GDM1 (cell line): Measurements from ENCODE around the gene HSD17B8.
"Not testable (repeated sequence)": the region's sequence is repeated elsewhere in the genome, so short reads cannot be mapped to it uniquely, and the experiment has no call there.

Experiments
- DNase-seq: peaks from one replicate; lab custom pipeline; 2025; lab: John Stamatoyannopoulos, UW

The HSD17B8 gene

DNA sequence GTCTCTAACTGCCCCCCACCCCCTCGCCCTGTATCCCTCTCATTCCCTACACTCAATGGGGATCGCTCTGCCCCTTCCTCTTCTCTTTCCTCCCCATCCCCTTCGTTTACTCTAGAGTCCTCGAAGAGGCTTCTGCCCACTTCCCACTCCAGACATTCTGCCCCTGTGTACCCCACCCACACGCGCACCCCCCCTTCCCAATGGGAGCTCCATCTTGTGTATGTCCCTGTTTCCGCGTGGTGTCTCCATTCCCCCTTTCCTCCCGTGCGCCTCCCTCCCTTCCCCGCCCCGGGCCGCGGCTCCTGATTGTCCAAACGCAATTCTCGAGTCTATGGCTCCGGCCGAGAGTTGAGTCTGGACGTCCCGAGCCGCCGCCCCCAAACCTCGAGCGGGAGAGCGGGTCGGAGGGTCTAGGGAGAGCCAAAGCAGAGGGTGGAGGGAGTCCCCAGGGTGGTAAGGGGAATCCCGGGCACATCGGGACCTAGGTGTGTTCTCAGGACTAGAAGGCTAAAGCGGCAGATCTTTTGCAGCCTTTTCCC is 3.2 kb downstream of the HSD17B8 start:
- no peak for DNase-seq

DNA sequence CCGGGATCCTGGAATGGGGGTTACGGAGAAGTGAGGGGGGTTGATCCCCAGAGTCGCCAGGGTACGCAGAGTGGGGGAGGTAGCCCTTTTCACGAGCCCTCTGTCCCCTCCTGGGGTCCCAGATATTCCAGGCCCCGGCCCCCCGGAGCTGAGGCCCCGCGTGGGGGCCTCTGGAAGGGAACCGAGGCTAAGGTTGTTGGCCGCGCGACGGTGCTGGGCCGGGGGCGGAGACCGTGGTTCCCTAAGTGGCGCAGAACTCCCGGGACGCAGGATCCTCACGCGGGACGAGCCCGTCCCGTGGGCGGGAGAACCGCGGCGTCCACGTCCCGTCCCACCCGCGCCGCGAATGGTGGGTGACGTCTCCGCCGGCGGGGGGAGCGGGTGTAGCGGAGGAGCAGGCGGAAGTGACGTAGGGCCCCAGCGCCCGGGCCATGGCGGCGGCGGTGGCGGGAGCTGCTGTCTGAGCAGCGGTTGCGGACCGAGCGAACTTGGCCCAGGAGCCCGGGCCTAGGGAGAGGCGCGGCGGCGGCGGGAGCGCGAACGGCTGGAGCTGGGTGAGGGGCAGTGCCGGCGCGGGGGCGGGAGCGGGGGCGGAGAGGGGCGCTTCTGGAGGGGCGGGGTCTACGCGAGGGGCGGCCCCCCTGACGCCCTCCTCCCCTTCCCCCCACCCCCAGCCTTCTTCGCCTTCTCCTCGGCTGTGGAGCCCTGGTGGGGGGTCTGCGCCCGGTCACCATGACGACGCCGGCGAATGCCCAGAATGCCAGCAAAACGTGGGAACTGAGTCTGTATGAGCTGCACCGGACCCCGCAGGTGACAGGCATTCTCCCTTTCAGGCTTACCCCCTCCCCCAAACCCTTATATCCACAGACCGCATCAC is 3.9 kb downstream of the HSD17B8 start, which contains the start of gene RING1:
TSS of gene RING1 (plus strand) at position 410 of the 877 bp plus-strand sequence. CDS start at position 733, 323 bp downstream.
- peak; percentile 79 for DNase-seq

DNA sequence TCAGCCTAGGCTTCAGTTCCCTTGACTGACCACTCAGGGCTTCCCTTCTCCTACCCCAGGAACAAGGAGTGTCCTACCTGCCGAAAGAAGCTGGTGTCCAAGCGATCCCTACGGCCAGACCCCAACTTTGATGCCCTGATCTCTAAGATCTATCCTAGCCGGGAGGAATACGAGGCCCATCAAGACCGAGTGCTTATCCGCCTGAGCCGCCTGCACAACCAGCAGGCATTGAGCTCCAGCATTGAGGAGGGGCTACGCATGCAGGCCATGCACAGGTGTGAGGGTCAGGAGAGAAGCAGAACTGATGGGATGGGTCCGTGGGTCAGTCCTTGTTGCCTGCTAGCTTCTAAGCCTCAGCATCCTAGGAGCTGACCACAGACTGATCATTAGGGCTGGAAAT is 5.4 kb downstream of the HSD17B8 start:
- DNase-seq, result no peak

DNA sequence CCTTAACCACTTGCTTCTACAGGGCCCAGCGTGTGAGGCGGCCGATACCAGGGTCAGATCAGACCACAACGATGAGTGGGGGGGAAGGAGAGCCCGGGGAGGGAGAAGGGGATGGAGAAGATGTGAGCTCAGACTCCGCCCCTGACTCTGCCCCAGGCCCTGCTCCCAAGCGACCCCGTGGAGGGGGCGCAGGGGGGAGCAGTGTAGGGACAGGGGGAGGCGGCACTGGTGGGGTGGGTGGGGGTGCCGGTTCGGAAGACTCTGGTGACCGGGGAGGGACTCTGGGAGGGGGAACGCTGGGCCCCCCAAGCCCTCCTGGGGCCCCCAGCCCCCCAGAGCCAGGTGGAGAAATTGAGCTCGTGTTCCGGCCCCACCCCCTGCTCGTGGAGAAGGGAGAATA is 6.7 kb downstream of the HSD17B8 start:
- DNase-seq, result no peak

DNA sequence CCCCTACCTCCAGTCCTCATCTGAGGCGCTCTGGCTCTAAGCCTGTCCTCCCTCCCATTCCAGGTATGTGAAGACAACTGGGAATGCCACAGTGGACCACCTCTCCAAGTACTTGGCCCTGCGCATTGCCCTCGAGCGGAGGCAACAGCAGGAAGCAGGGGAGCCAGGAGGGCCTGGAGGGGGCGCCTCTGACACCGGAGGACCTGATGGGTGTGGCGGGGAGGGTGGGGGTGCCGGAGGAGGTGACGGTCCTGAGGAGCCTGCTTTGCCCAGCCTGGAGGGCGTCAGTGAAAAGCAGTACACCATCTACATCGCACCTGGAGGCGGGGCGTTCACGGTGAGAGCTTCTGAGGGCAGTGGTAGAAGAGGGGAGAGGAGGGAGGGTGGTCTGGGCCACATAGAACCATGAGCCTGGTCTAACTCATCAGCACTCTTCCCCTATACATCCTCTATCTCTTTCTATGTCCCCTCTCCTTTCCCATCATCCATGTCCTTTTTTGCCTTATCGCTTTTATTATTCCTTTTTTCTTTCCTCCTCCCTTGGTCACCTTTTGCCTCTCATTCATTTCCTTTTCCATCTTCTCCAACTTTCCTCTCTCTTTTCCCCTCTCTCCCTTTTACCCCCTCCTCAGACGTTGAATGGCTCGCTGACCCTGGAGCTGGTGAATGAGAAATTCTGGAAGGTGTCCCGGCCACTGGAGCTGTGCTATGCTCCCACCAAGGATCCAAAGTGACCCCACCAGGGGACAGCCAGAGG is 7.4 kb downstream of the HSD17B8 start:
- DNase-seq, result no peak

DNA sequence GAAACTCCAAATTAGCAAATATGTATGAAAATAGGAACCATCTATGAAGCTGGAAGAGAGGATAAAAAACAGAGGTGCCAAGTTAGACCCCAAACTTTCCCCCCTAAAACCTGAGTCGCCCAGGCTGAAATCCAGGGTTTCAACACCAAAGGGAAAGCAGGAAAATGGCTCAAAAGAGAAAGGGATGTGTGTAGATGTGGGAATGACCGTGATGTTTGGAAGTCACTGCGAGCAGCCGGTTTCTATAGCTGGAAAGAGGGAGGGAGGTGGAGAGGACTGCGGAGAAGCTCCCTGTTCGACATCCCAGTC is 8.4 kb downstream of the HSD17B8 start:
- DNase-seq, result no peak

DNA sequence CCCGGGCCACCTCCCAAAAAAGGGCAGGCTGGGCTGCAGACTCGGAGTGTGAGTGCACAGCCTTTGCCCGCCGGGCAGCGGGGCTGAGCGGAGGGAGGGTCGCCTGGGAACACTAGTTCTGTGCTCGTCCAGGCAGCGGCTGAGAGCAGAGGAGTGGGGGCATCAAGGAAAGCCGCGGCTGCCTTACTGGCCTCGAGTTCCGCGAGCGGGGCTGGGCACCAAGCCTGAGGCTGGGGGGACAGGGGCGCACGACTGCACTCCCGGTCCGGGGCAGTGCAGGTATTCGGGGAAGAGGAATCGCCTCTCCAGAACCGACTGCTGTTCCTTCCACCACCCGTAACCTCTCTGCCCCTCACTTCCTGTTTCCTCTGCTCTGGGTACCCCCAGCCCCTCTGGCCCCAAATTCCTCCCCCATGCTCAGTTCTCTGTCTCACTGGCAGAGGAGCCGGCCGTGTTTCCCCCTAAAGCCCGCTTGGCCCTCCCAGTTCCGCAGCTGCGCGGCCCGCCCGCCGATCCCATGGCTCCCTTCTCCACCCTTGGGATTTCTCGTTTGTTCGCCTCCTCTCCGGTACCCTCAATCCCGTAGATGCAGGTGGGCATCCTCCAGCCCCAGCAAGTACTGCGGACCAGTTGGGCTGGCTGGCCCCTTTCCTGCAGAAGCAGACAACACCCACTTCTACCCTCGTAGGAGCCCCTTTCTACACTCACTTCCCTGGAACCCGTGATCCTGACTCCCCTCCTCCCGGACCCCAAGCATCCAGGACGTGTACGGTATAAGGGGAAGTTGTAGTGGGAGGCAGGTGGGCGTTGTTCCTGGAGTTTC is 8.9 kb downstream of the HSD17B8 start:
- DNase-seq, result no peak

DNA sequence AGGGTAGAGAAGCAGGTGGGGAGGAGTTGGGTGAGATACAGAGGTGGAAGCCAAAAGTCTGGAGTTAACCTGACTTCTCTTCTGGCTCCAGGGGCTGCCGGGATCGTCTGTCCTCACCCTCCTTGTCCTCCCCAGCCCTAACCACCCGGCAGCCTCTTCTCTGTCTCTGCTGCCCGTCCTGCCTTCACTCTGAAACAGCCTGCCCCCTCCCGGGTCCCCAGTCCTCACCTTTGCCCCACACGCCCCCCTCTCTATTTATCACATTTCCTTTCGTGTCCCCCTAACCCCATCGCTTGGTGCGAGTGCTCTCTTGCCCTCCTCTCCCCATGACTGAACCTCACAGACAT is 9.5 kb downstream of the HSD17B8 start:
- no peak for DNase-seq

DNA sequence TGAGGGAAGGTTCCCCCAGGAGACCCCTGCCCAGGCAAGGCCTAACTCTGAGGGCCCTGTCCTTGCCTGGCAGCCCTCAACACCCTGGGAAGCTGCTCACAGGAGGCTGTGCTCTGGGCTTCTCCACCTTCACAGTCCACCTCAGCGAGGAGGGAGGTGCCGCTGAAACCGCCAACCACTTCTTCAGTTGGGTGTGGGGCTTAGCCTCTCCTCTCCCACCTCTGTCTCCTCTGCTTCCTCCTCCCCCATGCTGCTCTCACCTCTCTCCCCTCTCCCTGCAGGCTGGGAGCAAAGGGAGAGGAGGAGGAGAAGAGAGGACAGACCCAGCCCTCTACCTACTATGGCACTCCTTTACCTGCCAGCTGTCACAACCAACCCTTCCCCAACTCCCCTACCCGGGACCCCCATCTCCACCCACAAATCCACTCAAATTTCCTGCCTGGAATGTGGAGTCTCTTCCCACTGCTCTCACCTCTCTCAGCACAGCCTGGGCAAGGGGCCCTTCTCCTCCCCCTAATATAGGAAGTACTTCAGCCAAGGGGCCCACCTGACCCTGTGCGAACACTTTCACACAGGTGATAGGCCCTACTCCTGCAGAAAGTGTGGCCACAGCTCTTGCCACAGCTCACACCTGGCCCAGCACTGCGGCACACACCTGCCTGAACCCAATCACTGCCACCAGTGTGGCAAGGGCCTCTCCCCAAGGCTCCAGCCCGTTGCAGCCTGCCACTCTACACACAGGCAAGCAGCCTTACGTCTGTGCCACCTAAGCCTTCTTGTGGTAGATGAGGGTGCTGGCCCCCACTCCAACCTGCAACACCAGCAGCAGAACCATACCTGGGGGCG is 11.0 kb downstream of the HSD17B8 start:
- DNase-seq, result no peak

DNA sequence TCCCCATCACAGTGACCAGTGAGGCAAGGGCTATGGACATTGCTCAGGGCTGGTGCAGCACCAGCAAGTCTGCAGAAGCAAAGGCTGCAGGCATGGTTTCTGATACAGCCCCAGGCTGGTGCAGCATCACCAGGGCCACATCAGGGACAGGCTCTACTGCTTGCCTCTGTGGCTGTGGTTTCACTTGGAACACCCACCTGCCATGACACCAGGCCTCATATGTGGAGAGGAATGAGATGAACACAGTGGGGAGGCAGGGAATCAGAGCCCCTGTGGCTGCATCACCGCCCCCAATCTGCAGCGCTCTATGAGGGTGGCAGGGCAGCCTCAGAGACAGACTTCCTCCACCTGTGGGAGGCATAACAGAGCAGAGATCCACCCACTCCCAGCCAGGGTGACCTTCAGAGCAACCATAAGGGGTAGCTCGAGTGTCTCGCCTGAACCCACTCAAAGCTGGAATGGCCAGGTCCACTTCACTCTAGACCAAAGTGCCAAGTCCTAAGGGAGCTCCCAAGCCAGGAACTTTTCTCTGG is 11.7 kb downstream of the HSD17B8 start:
- DNase-seq, result no peak

DNA sequence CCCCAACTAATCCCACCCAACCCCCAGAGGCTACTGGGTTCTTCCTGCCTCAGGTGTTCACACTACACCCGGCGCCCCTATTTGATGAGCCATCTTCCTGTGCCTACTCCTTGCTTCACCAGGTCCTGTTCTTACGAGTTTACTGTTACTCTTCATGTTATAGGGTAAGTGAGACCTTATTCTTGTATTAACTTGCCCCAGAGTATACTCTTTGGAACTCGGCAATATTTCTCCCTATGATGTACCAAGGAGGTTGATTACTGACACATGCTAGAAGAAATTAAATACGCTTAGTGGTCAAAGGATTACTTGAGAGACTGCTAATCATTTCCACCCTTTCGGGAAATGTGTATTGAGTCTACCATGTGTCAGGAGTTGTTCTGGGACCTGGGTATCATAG is 12.8 kb downstream of the HSD17B8 start:
- DNase-seq, result no peak

DNA sequence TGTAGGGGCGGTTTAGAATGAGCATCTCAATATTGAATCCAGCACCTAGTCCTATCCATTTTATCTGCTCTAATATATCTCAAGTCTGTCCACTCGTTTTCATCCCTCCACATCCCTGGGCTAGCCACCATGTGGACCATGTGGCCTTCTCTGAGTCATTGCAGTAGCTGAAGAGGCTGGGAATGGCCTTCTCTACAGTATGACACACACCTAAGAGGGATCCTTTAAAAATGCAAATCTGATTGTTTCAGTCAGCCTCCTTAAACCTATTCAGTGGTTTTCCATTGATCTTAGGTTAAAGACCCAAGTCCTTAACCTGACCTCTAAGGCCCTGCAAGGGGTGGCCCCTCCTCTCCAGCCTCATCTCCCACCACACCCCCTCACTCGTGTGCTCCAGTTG is 13.2 kb downstream of the HSD17B8 start:
- no peak for DNase-seq

DNA sequence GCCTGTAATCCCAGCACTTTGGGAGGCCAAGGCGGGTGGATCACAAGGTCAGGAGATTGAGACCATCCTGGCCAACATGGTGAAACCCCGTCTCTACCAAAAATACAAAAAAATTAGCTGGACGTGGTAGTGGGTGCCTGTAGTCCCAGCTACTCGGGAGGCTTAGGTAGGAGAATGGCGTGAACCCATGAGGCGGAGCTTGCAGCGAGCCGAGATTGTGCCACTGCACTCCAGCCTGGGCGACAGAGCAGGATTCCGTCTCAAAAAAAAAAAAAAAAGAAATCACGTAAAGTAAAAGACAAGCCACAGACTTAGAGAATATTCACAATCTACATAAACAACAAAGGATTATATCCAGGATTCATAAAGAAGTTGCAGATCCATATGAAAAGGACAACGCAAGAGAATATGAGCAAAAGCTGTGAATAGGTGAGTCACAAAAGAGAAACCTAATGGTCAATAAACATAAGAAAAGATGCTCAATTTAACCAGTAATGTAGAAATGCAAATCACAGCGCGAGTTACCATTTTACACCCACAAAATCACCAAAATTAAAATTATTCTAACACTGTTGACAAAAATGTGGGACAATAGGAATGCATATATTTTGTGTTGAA is 22.2 kb downstream of the HSD17B8 start:
- not testable (repeated sequence) for DNase-seq

DNA sequence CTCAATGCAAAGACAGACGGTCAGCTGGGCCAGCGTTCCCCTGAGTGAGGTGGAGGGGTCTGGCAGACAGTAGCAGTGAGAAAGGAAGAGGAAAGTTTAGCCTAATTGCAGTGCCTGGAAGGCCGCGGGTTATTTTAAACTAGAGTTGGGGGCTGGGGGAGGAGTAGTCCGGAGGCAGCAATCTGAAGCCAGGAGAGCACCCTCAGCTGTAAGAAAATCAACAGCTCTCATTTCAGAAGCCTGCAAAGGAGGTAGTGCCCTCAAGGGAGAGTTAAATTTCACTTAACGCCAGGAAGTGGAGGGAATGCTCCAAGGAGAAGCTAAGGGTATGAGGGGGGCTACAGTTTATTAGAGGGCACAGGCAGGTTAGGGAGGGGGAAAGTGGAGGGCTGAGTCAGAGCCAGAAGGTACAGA is 30.8 kb downstream of the HSD17B8 start:
- DNase-seq, result no peak

DNA sequence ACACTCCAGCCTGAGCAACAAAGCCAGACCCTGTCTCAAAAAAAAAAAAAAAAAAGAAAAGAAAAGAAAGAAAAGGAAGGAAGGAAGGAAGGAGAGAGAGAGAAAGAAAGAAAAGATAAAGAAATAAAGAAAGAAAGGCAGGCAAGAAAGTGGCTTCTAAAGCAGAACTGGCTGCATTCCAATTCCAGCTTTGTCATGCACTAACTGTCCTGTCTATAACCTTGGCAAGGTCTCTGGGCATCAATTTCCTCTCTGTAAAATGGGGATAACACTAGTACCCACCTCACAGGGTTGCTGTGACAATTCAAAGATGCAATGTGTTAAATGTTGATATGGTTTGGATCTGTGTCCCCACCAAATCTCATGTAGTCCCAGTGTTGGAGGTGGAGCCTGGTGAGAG is 31.9 kb downstream of the HSD17B8 start:
- DNase-seq, result no peak

DNA sequence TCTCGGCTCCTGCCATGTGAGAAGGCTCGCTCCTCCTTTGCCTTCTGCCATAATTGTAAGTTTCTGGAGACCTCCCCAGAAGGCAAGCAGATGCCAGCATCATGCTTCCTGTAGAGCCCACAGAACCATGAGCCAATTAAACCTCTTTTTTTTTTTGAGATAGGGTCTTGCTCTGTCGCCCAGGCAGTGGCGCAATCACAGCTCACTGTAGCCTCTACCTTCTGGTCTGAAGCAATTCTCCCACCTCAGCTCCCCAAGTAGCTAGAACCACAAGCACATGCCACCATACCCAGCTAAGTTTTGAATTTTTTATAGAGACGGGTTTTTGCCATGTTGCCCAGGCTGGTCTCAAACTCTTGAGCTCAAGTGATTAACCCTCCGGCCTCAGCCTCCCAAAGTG is 32.4 kb downstream of the HSD17B8 start:
- DNase-seq, result no peak

DNA sequence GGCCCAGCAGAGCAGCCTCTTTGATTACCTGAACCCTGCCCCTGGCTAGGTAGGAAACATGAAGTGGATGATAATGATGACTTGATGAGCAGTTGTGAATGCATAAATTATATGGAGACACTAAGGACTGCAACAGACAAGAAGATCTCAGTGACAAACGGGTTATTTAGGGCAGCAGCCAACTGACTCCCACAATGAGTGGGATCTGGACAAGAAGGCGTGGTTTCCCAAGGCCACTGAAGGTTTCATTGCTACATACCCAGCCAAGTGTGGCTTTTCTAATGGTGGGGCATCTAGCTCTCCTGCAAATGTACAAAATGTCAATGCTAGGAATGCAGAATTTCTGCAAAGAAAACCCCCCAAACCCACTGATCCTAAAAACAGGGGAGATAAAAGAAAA is 33.3 kb downstream of the HSD17B8 start:
- no peak for DNase-seq

DNA sequence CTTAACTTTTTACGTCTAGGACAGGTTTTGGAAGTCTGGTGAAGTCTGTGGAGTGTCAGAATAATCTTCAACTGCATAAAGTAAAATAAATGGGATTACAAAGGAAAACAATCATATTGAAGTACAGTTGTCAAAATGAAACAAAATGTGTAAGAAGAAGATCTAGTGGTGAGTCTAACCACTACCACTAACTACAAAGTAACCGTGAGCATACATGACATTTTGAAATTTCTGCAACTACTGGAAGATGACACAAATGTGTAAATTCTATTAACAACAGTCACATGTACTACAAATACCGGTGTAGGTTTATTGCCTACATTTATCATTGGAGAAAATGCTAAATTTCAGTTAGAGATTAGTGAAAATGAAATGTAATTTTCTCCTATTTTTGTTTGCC is 37.5 kb downstream of the HSD17B8 start:
- no peak for DNase-seq

DNA sequence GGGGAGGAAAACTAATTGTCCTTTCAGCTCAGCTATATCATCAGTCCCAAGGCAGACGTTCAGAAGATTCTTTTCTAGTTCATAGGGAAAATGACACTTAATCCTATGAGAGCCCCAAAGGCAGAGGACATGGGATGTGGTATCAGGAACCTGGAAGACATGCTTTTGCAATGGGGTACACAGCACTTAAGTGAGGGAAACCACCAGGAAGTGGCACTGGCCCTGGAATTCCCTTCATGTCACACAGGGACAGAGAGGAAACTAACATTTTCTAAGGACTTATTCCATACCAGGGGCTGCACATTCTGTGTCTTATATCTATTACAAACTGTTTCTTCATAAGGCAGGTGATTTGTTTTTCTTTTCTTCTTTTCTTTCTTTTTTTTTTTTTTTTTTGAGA is 39.0 kb downstream of the HSD17B8 start:
- DNase-seq, result no peak

DNA sequence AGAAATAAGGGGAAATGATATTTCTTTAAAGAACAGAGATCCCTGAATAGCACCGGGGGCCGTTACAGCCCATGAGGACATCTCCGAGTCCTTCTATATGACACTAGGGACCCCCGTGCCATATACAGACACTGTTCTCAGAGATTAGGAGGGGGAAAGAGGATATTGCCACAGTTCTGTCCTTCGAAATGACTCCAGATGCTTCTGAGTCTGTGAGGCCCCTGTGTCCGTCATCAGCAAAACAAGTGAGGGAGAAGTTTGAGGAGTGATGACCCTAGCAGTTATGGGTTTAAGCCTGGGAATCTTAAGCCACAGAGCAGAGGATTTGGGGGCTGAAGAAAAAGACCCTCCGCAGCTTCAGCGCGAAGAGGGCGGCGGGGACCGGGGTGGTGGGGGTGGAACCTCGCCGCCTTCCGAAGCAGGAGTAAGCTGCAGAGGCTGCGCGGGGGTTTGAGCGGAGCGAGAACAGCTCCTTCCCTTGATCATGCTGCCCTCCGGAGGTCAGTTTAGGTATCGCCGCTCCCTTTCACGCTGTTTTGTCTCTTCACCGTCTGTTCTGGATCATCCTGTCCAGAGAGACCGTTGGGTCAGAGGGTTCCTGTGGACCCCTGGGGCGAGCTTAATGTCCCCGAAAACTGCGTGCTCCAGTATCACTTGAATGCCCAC is 43.7 kb downstream of the HSD17B8 start:
- DNase-seq, result peak; percentile 78
